Activated CD8-positive, alpha-beta T cell treated with anti-CD3 and anti-CD28 coated beads, Interleukin-2, amount 10 ng/mL, durations not matched to agents 7 days and 5 days (primary cell): ENCODE measurements around the gene PGBD5. TPM values are rescaled to one million over a fixed set of nuclear protein-coding genes. Genes with fewer than 3 reads are reported as not detected.

Experiments
- ATAC-seq: fragments of 150-1000 bp; cut with Tn5 transposase; one replicate; pipeline ENCODE4 v1.10.0; 2021; ENCODE audit warnings: moderate library complexity
- CTCF ChIA-PET: fragments of 350-600 bp; sonication (Branson Sonifier 250); formaldehyde crosslinking; loops from one replicate; lab custom pipeline; 2021; ENCODE audit warnings: antibody characterized with exemption; lab: Charles Lee
- POLR2A ChIA-PET: fragments of 350-600 bp; sonication (Branson Sonifier 250); formaldehyde crosslinking; loops from one replicate; lab custom pipeline; 2021; ENCODE audit warnings: antibody characterized with exemption; lab: Charles Lee
- DNase-seq: peaks from one replicate; pipeline ENCODE4 v3.0.0-alpha.2; 2020
- H3K27ac Mint-ChIP-seq: one replicate; pipeline ENCODE4 v1.8.0; 2021; ENCODE audit warnings: mild to moderate bottlenecking, mixed read lengths
- H3K27me3 Mint-ChIP-seq: one replicate; pipeline ENCODE4 v1.8.0; 2021; ENCODE audit warnings: low read depth, mixed read lengths
- H3K36me3 Mint-ChIP-seq: one replicate; pipeline ENCODE4 v1.8.0; 2021; ENCODE audit warnings: low read depth, mixed read lengths
- H3K4me1 Mint-ChIP-seq: one replicate; pipeline ENCODE4 v1.8.0; 2021; ENCODE audit warnings: low read depth, mixed read lengths
- H3K4me3 Mint-ChIP-seq: one replicate; pipeline ENCODE4 v1.8.0; 2021; ENCODE audit warnings: mild to moderate bottlenecking, mixed read lengths
- H3K9me3 Mint-ChIP-seq: one replicate; pipeline ENCODE4 v1.8.0; 2022; ENCODE audit warnings: mixed read lengths; ENCODE audit not compliant: insufficient read depth
- total RNA-seq, 2 experiments: library from RNA; stranded (reverse); gene quantifications; one replicate each; pipeline ENCODE4 v1.2.3, GENCODE V29; 2021

Gene PGBD5
- total RNA-seq, 2 experiments from 2014 or later = not detected

DNA sequence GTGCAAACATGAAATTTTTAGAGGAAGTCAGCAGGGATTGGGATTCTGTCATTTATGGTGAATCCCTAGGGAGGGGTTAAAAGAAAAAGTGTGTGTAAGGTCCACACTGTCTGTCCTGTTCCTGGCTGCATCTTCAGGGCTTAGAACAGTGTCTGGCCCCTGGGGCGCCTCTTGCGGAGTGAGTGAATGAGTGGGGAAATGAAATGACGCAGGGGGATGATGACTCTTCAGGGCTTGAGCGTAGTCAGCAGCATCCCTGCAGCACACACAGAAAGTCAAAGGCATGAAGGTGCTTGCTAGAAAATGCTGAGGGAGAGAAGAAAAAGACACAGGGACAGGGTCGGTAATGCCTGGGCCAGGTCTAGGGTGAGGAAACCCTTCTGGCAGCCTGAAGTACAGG lies 57.8 kb downstream of the PGBD5 start:
- no peak overlapping the region for H3K4me3 Mint-ChIP-seq
- H3K36me3 Mint-ChIP-seq = no peaks in the 10 kb centered on the region
- no peak for ATAC-seq
- H3K4me1 Mint-ChIP-seq = no peaks in the 10 kb centered on the region
- no peaks in the 10 kb centered on the region for H3K9me3 Mint-ChIP-seq
- POLR2A ChIA-PET = no interaction called here
- no peak overlapping the region for H3K27ac Mint-ChIP-seq
- CTCF ChIA-PET = no interaction called here
- no peak for DNase-seq
- peaks cover 10% of the 10 kb centered on the region for H3K27me3 Mint-ChIP-seq

DNA sequence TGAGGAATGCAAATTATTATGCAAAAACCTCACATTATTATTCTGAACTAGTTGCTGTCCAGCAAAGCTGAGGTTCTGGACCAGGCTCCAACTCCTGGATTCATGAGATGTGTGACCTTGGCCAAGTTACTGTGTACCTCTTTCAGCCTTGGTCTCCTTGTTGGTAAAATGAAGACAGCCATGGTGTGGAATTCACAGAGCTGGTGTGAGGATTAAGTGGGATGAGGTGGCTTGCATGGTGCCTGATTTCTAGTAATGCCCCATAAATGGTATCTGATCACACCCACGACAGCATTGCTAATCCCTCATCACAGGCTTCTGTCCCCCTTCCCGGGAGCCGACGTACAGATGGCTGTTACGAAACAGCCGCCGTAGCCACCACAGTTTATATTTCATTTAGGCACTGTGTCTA lies 59.6 kb downstream of the PGBD5 start:
- Mint-ChIP-seq H3K9me3 (no peaks in the 10 kb centered on the region), H3K27ac (no peak overlapping the region), H3K4me1 (no peaks in the 10 kb centered on the region), H3K36me3 (no peaks in the 10 kb centered on the region), H3K27me3 (peaks cover 6% of the 10 kb centered on the region), H3K4me3 (no peak overlapping the region)
- no peak for ATAC-seq
- POLR2A ChIA-PET = no interaction called here
- CTCF ChIA-PET = no interaction called here
- no peak for DNase-seq

GRCh38 chr1:230365723-230366307 lies 60.3 kb downstream of the PGBD5 start:
- ChIA-PET POLR2A (no interaction called here), CTCF (no interaction called here)
- no peak overlapping the region for H3K27ac Mint-ChIP-seq
- no peak for ATAC-seq
- H3K4me1 Mint-ChIP-seq = no peaks in the 10 kb centered on the region
- no peak overlapping the region for H3K4me3 Mint-ChIP-seq
- H3K27me3 Mint-ChIP-seq = peaks cover 6% of the 10 kb centered on the region
- H3K36me3 Mint-ChIP-seq = no peaks in the 10 kb centered on the region
- no peak for DNase-seq
- no peaks in the 10 kb centered on the region for H3K9me3 Mint-ChIP-seq

DNA sequence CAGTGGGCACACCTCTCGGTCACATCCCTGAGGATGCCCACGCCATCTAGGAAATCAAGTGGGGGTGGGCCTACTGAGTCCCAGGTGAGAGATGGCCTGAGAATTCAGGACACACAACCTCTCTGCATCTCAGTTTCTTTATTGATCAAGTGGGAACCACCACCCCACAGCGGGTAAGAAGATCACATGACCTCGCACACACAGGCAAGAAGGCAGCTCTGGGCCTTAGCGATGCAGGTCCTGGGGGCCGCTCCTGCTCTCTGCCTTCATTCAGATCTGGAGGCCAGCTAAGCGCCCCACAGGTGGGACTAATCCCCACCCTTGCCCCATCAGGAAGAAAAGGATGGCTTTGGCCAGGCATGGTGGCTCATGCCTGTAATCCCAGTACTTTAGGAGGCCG lies 63.2 kb downstream of the PGBD5 start:
- Mint-ChIP-seq H3K27ac (no peak overlapping the region), H3K9me3 (no peaks in the 10 kb centered on the region), H3K4me3 (no peak overlapping the region), H3K27me3 (peaks cover 6% of the 10 kb centered on the region), H3K4me1 (no peaks in the 10 kb centered on the region), H3K36me3 (no peaks in the 10 kb centered on the region)
- ATAC-seq (no peak), DNase-seq (no peak)
- ChIA-PET CTCF (no interaction called here), POLR2A (no interaction called here)

GRCh38 chr1:230361941-230362340 lies 64.2 kb downstream of the PGBD5 start:
- peaks cover 6% of the 10 kb centered on the region for H3K27me3 Mint-ChIP-seq
- ATAC-seq = no peak
- no peaks in the 10 kb centered on the region for H3K9me3 Mint-ChIP-seq
- ChIA-PET CTCF (no interaction called here), POLR2A (no interaction called here)
- H3K36me3 Mint-ChIP-seq = no peaks in the 10 kb centered on the region
- no peak for DNase-seq
- H3K27ac Mint-ChIP-seq = no peak overlapping the region
- no peak overlapping the region for H3K4me3 Mint-ChIP-seq
- H3K4me1 Mint-ChIP-seq = no peaks in the 10 kb centered on the region

DNA sequence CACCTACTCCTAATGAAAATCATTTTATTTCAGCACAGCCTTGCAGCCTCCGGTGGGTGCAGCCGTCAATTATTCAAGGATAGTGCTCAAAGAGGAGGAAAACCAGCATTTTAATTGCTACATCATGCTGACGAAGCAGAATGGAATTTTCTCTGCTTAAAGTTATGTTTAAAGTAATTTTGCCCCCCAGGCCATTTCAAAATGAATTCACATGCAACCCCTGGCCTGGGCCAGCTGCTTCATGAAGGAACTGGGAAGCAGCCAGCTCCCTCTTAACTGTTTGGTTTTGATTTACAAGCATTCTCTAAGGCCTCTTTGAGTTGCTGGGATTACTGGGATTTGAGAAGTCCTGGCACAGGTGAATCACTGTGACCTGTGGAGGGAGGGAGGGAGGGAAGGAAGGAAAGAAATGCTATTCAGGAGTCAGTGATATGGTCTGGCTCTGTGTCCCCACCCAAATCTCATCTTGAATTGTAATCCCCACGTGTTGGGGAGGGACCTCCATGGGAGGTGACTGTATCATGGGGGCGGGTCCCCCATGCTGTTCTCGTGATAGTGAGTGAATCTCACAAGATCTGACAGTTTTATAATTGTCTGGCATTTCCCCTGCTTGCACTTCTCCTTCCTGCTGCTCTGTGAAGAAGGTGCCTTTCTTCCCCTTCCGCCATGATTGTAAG lies 66.0 kb downstream of the PGBD5 start:
- ATAC-seq = no peak
- no peak for DNase-seq
- H3K36me3 Mint-ChIP-seq = no peaks in the 10 kb centered on the region
- H3K27ac Mint-ChIP-seq = no peak overlapping the region
- no peaks in the 10 kb centered on the region for H3K9me3 Mint-ChIP-seq
- no peaks in the 10 kb centered on the region for H3K4me1 Mint-ChIP-seq
- ChIA-PET POLR2A (no interaction called here), CTCF (no interaction called here)
- H3K27me3 Mint-ChIP-seq = no peaks in the 10 kb centered on the region
- no peak overlapping the region for H3K4me3 Mint-ChIP-seq

DNA sequence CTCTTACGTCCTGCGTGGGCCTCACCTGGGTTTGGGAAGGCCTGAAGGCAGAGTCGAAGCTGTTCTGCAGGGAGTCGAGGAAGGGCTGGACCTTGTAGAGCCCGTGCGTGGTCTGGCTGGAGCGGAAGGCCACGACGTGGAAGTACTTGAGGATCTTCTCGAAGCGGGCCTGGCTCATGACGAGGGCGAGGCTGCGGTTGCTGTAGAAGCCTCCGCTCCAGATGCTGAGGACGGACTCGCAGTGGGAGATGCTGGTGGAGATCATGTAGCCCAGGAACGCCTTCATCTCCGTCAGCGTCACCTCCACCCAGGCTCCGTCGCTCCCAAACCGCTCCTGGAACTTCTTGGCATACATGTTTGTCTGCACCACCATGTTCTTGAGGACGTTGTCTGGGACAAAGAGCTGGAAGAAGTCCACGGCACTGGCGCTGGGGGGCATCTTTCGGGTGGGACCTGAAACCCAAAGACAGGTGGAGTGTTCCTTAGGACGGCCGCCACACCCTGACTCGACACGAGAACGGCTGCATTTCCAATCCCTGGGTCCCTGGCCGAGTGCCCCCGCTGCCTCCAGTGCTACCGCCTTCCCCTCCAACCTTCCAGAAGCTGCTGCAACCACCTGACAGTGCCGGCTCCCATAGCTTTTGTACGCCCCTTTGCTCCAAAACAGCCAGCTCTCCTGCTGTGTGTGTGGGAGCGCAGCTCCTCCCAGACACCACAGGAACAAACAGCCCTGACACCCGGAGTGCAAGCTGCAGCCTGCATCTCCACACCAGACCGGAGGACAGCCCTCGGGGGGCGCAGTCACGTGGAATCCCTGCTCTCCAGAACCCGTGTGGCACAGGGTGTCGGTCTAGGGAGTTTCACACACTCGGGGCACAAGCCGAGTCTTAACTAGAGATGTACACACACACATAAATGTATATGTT lies 69.0 kb downstream of the PGBD5 start:
- ATAC-seq = no peak
- Mint-ChIP-seq H3K4me1 (no peaks in the 10 kb centered on the region), H3K27ac (no peak overlapping the region), H3K36me3 (no peaks in the 10 kb centered on the region), H3K9me3 (no peaks in the 10 kb centered on the region), H3K27me3 (no peaks in the 10 kb centered on the region), H3K4me3 (no peak overlapping the region)
- ChIA-PET CTCF (no interaction called here), POLR2A (no interaction called here)
- no peak for DNase-seq

- no peak overlapping the region for H3K27ac Mint-ChIP-seq
- no peaks in the 10 kb centered on the region for H3K36me3 Mint-ChIP-seq
- POLR2A ChIA-PET = no interaction called here
- DNase-seq = no peak
- no peaks in the 10 kb centered on the region for H3K9me3 Mint-ChIP-seq
- H3K27me3 Mint-ChIP-seq = no peaks in the 10 kb centered on the region
- CTCF ChIA-PET = no interaction called here
- H3K4me3 Mint-ChIP-seq = no peak overlapping the region
- no peaks in the 10 kb centered on the region for H3K4me1 Mint-ChIP-seq
- no peak for ATAC-seq
Observed at GRCh38 chr1:230356190-230356589, 69.9 kb downstream of the PGBD5 start.

DNA sequence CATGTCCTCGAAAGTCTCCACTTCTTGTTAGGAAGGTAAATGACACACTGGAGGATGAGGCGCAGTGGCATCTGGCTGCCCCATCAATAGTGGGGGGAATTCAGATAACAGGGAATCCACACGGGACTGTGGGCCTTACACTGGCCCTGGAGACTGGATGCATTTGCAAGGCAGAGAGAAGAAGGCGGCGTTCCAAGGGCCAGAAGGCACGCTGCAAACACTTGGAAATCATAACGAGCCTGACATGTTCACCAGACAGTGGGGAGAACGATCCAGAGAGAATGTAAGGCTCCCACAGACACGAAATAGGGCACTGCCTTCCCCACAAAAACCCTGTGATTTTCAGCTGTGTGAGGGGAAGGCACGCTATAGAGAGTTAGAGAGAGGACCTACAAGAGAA lies 70.5 kb downstream of the PGBD5 start:
- DNase-seq (no peak), ATAC-seq (no peak)
- H3K36me3 Mint-ChIP-seq = no peaks in the 10 kb centered on the region
- POLR2A ChIA-PET = no interaction called here
- no peak overlapping the region for H3K4me3 Mint-ChIP-seq
- CTCF ChIA-PET = no interaction called here
- H3K4me1 Mint-ChIP-seq = no peaks in the 10 kb centered on the region
- H3K27ac Mint-ChIP-seq = no peak overlapping the region
- H3K9me3 Mint-ChIP-seq = no peaks in the 10 kb centered on the region
- no peaks in the 10 kb centered on the region for H3K27me3 Mint-ChIP-seq

GRCh38 chr1:230355128-230355527 lies 71.0 kb downstream of the PGBD5 start:
- no peak for ATAC-seq
- peaks cover 2% of the 10 kb centered on the region for H3K27me3 Mint-ChIP-seq
- POLR2A ChIA-PET = no interaction called here

GRCh38 chr1:230354005-230354404 lies 72.1 kb downstream of the PGBD5 start:
- ChIA-PET CTCF (no interaction called here), POLR2A (no interaction called here)
- Mint-ChIP-seq H3K36me3 (no peaks in the 10 kb centered on the region), H3K4me3 (no peak overlapping the region), H3K27me3 (peaks cover 2% of the 10 kb centered on the region), H3K27ac (no peak overlapping the region), H3K4me1 (no peaks in the 10 kb centered on the region), H3K9me3 (no peaks in the 10 kb centered on the region)
- DNase-seq (no peak), ATAC-seq (no peak)

More at GRCh38 chr1:230355128-230355527, 71.0 kb downstream of the PGBD5 start:
- Mint-ChIP-seq H3K27ac (no peak overlapping the region), H3K4me1 (no peaks in the 10 kb centered on the region), H3K36me3 (no peaks in the 10 kb centered on the region), H3K4me3 (no peak overlapping the region), H3K9me3 (no peaks in the 10 kb centered on the region)
- DNase-seq = no peak
- CTCF ChIA-PET = no interaction called here

DNA sequence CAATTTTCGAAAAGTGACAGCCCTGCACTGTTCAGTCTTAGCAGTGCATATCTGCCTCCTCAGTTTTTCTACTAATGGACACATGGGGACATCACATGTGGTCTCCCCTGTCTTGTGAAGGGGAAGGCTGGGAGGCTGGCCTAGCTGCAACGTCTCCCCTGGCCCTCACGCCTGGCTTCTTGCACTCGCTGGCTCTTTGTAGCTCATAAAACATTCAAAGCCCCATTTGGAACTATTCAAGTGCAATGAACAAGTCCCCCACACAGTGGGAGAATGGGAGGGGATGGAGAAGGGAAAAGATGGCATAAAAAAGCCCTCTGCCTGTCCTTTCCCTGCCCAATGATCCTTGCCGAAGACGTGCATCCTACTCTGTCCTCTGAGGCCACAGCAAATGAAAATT lies 73.6 kb downstream of the PGBD5 start:
- ChIA-PET POLR2A (no interaction called here), CTCF (no interaction called here)
- ATAC-seq = no peak
- peaks cover 2% of the 10 kb centered on the region for H3K27me3 Mint-ChIP-seq
- H3K9me3 Mint-ChIP-seq = no peaks in the 10 kb centered on the region
- no peaks in the 10 kb centered on the region for H3K36me3 Mint-ChIP-seq
- H3K27ac Mint-ChIP-seq = no peak overlapping the region
- H3K4me1 Mint-ChIP-seq = no peaks in the 10 kb centered on the region
- no peak overlapping the region for H3K4me3 Mint-ChIP-seq
- no peak for DNase-seq
